ENCODE data around the gene PRR14. TPM values are rescaled to one million over a fixed set of nuclear protein-coding genes. Genes with fewer than 3 reads are reported as not detected.

Gene PRR14
- total and polyA plus RNA-seq, 10 of the 15 experiments (the other 5 are each of a cell fraction or from before 2014, with no cell fraction given) = 2.5 to 66.8 (median 19.2) TPM

DNA sequence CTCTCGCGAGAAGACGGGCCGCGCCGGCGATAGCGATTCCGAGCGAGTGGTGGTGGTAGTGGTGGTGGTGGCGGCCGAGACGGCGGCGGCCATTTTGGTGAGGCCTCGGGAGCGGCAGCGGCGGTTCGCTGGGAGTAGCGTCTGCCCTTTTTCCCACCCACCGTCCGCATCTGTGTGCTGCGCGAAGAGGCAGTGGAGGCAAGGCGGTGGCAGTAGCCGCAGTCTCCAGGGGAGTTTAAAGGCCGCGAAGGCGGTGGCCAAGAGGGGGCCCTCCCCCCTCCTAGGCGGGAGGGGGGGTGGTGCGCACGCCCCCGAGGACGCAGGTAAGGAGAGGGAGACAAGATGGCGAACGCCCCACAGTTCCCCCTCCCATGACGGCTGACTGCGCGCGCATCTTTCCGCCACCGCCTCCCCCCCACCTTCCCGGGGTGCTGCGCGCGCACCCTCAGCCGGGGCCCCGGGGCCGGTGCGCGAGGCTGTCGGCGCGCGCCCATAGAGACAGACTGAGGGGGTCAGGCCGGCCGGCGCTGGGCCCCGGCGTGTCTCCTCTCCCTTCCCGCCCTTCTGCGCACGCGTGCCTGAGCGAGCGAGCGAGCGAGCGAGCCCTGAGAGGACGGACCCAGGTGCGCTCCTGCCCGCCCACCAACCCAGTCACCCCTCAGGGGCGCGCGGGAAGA, 47.5 kb downstream of the PRR14 start (continued):
- TF ChIP-seq RB1 (IDR thresholded peaks at IDR 0.05; ENCODE audit: borderline replicate concordance) (peak; percentile 85; the same call in 1 of the 2 replicates), KDM1A (IDR thresholded peaks at IDR 0.05; ENCODE audit: borderline replicate concordance) (no peak), NFIC (IDR thresholded peaks at IDR 0.05; ENCODE audit: low read depth, low read length) (no peak), HDAC6 (IDR thresholded peaks at IDR 0.05; ENCODE audit: unreplicated experiment) (peak; percentile 11), HDGF (IDR thresholded peaks at IDR 0.05) (peak; percentile 98), FOXM1 (IDR thresholded peaks at IDR 0.05; ENCODE audit: low read depth, low read length) (no peak), NFYA (IDR thresholded peaks at IDR 0.05; ENCODE audit: borderline replicate concordance, low read depth, low read length) (no peak), NR2C1 (IDR thresholded peaks at IDR 0.05) (no peak; the same call in none of the 2 replicates), ASH2L (IDR thresholded peaks at IDR 0.05; ENCODE audit: borderline replicate concordance, low read depth) (no peak), CHD1 (IDR thresholded peaks at IDR 0.05; ENCODE audit: low read depth, low read length) (peak; percentile 91; the same call in 1 of the 2 replicates), ZSCAN29 (IDR thresholded peaks at IDR 0.05) (no peak), RAD21 (IDR thresholded peaks at IDR 0.05; ENCODE audit: insufficient read depth, low read depth, low read length) (no peak), SMAD1 (IDR thresholded peaks at IDR 0.05; ENCODE audit: low read depth, partially characterized antibody) (peak; percentile 69), NFXL1 (IDR thresholded peaks at IDR 0.05; ENCODE audit: borderline replicate concordance) (no peak), ZNF207 (IDR thresholded peaks at IDR 0.05; ENCODE audit: borderline replicate concordance) (peak; percentile 97), CREM (IDR thresholded peaks at IDR 0.05; ENCODE audit: low read depth) (peak; percentile 79), PKNOX1 (IDR thresholded peaks at IDR 0.05) (peak; percentile 65), RUNX3 (IDR thresholded peaks at IDR 0.05; ENCODE audit: low read length) (peak; percentile 76), ESRRA (IDR thresholded peaks at IDR 0.05; ENCODE audit: low read length) (no peak), CHD4 (IDR thresholded peaks at IDR 0.05) (no peak), CHD2 (IDR thresholded peaks at IDR 0.05; ENCODE audit: borderline replicate concordance, low read depth, low read length) (no peak; the same call in 1 of the 2 replicates), BACH1 (IDR thresholded peaks at IDR 0.05; ENCODE audit: borderline replicate concordance) (peak; percentile 75), IKZF2 (IDR thresholded peaks at IDR 0.05) (peak in 1 of 2 experiments; percentile 54; a peak in 1 of 4 replicates), MYB (IDR thresholded peaks at IDR 0.05; ENCODE audit: borderline replicate concordance, low read depth, low read length) (no peak; the same call in 1 of the 2 replicates), RELA (IDR thresholded peaks at IDR 0.05; ENCODE audit: borderline replicate concordance, partially characterized antibody) (peak; percentile 81)
- TF ChIP-seq, protein P1, sequence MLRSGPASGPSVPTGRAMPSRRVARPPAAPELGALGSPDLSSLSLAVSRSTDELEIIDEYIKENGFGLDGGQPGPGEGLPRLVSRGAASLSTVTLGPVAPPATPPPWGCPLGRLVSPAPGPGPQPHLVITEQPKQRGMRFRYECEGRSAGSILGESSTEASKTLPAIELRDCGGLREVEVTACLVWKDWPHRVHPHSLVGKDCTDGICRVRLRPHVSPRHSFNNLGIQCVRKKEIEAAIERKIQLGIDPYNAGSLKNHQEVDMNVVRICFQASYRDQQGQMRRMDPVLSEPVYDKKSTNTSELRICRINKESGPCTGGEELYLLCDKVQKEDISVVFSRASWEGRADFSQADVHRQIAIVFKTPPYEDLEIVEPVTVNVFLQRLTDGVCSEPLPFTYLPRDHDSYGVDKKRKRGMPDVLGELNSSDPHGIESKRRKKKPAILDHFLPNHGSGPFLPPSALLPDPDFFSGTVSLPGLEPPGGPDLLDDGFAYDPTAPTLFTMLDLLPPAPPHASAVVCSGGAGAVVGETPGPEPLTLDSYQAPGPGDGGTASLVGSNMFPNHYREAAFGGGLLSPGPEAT (IDR thresholded peaks at IDR 0.05; ENCODE audit: low read depth) = peak; percentile 93
- TF ChIP-seq, protein P2, sequence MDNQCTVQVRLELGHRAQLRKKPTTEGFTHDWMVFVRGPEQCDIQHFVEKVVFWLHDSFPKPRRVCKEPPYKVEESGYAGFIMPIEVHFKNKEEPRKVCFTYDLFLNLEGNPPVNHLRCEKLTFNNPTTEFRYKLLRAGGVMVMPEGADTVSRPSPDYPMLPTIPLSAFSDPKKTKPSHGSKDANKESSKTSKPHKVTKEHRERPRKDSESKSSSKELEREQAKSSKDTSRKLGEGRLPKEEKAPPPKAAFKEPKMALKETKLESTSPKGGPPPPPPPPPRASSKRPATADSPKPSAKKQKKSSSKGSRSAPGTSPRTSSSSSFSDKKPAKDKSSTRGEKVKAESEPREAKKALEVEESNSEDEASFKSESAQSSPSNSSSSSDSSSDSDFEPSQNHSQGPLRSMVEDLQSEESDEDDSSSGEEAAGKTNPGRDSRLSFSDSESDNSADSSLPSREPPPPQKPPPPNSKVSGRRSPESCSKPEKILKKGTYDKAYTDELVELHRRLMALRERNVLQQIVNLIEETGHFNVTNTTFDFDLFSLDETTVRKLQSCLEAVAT (IDR thresholded peaks at IDR 0.05) = peak; percentile 92; the same call in 1 of the 2 replicates
